Astrocyte of the cerebellum (primary cell): ENCODE data around the gene BRSK2.

Experiments
- DNase-seq: peaks from one replicate; pipeline ENCODE4 v3.0.0-alpha.2; 2011; ENCODE audit warnings: low read depth
- H3K4me3 ChIP-seq: 2 replicates; pipeline ENCODE4 v1.5.1; 2011; ENCODE audit warnings: mild to moderate bottlenecking, low read depth, low read length, moderate library complexity
- CTCF ChIP-seq: IDR thresholded peaks from 2 replicates; pipeline ENCODE4 v1.5.1; 2012; ENCODE audit warnings: low read length, low read depth, moderate library complexity, mild to moderate bottlenecking; ENCODE audit errors: missing control alignments
- in situ Hi-C: cut with HindIII; loops from 2 replicates; pipeline ENCODE4 v1.10.0; 2017; ENCODE audit warnings: low sequenced_read_pairs

The BRSK2 gene

GRCh38 chr11:1466784-1467183 is 77.0 kb downstream of the BRSK2 start:
- TF ChIP-seq CTCF = no peak
- DNase-seq = no peak
- in situ Hi-C loops = loop anchor here (5.0 kb wide), 1 partner anchor 71 kb away; no protein-coding TSS in a partner anchor
- H3K4me3 ChIP-seq = no peak overlapping the region

GRCh38 chr11:1467270-1467669 is 77.5 kb downstream of the BRSK2 start:
- no peak overlapping the region for H3K4me3 ChIP-seq
- DNase-seq = no peak
- TF ChIP-seq CTCF = no peak
- in situ Hi-C loops = loop anchor here (5.0 kb wide), 1 partner anchor 70 kb away; no protein-coding TSS in a partner anchor

- in situ Hi-C loops = loop anchor here (5.0 kb wide), 1 partner anchor 69 kb away; no protein-coding TSS in a partner anchor
- no peak for TF ChIP-seq CTCF
- H3K4me3 ChIP-seq = no peak overlapping the region
- DNase-seq = no peak
Observed at GRCh38 chr11:1468002-1468401, 78.3 kb downstream of the BRSK2 start.

GRCh38 chr11:1468473-1469066 is 78.8 kb downstream of the BRSK2 start:
- no peak for TF ChIP-seq CTCF
- no peak for DNase-seq
- H3K4me3 ChIP-seq = no peak overlapping the region
- in situ Hi-C loops = loop anchor here (5.0 kb wide), 1 partner anchor 69 kb away; no protein-coding TSS in a partner anchor

- TF ChIP-seq CTCF = no peak
- no peak overlapping the region for H3K4me3 ChIP-seq
- in situ Hi-C loops = loop anchor here (5.0 kb wide), 1 partner anchor 68 kb away; no protein-coding TSS in a partner anchor
- no peak for DNase-seq
Observed at GRCh38 chr11:1469287-1469910, 79.7 kb downstream of the BRSK2 start.

- in situ Hi-C loops = loop anchor here (5.0 kb wide), 1 partner anchor 67 kb away; no protein-coding TSS in a partner anchor
- no peak for TF ChIP-seq CTCF
- H3K4me3 ChIP-seq = no peak overlapping the region
- DNase-seq = no peak
Observed at GRCh38 chr11:1469911-1470680, 80.4 kb downstream of the BRSK2 start.
